ENCODE data around the gene MPHOSPH10.

MPHOSPH10 gene

DNA sequence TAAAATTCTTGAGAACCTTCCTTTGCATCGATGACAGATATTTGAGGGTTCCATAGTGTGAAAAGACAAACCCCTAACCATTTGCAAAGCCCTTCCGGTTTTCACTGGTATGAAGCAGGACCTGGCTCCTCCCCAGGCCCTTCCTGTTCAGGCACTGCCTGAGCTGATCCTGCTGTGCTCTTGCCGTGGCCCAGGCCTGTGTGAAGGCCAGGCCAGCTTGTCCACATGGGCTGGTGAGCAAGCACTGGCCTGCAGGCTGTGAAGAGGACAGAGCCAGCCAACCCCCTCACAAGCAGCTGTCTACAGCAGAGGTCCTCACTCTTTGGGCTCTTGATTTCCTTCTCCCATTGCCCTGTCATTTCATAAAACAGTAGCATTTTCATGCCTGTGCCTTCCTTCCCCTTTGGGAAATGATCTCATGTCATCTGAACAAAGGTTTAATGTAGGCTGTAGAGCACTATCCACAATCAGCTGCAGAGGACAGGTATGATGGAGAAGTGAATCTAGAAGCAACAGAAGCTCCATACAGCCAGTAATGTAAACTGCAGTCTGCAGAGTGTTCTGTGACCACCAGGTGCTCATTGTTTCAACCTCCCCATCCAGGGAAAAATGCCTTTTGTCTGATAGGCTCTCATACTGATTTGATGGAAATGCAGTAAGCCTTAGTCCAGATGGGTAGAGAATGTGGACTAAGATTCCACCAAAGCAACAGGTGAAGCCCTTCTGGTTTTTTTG, 19.8 kb downstream of the MPHOSPH10 start:
- peak; percentile 68 for DNase-seq (ENCODE audit: low read depth)
- TF ChIP-seq, protein P1, sequence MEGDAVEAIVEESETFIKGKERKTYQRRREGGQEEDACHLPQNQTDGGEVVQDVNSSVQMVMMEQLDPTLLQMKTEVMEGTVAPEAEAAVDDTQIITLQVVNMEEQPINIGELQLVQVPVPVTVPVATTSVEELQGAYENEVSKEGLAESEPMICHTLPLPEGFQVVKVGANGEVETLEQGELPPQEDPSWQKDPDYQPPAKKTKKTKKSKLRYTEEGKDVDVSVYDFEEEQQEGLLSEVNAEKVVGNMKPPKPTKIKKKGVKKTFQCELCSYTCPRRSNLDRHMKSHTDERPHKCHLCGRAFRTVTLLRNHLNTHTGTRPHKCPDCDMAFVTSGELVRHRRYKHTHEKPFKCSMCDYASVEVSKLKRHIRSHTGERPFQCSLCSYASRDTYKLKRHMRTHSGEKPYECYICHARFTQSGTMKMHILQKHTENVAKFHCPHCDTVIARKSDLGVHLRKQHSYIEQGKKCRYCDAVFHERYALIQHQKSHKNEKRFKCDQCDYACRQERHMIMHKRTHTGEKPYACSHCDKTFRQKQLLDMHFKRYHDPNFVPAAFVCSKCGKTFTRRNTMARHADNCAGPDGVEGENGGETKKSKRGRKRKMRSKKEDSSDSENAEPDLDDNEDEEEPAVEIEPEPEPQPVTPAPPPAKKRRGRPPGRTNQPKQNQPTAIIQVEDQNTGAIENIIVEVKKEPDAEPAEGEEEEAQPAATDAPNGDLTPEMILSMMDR (conservative IDR thresholded peaks at IDR 0.05; ENCODE audit: low read depth, low read length): peak; percentile 8
- no peak overlapping the region for H3K4me3 ChIP-seq (ENCODE audit: low read depth, low read length)

DNA sequence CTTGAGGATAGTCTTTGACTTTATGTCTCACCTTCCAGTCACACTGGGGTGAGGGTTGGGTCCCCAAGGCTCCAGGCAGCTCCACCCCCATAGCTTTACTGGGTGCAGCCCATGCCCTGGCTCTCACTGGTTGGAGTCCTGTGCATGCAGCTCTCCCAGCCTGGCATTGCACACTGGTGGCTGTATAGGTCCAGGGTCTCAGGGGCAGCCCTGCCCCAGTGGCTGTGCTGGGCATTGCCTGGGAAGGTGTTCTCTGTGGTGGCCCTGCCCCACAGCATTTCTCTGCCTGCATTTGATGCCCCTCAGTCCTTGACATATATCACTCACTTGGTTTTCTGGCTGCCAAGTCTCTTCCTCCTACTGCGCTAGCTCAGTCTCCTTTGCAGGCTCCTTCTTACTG, 21.2 kb downstream of the MPHOSPH10 start:
- H3K4me3 ChIP-seq (ENCODE audit: low read depth, low read length): no peak overlapping the region
- no peak for DNase-seq (ENCODE audit: low read depth)
- TF ChIP-seq, protein P1 (conservative IDR thresholded peaks at IDR 0.05; ENCODE audit: low read depth, low read length): no peak

DNA sequence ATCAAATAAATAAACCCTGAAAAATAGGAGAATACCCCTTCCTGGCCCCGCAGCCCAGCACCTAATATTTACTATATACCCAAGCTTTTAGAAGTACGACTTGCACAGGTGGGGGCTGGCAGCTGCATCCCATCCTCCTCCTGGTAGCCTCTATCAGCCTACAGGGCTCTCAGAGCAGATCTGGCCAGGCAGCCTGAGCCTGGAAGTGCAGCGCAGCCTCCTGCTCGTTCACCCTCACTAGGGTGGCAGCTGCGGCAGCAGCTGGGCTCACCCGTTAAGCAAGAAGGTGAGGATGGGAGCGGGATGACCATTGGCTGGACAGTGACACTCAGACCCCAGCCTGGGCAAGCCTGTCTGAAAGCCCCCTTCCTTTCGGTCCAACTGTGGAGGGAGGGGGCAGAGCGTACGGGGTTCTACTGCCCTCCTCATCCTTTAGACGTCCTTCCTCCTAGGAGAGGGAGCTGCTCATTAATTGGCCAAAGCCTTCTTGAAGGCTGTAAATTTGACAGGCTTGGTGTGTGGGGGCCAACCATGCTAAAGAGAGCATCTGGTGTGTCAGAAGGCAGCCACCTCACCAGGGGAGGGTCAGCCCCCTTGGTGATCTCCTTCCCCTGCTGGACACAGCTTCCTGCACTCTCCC, 23.3 kb downstream of the MPHOSPH10 start:
- no peak for DNase-seq (ENCODE audit: low read depth)
- no peak overlapping the region for H3K4me3 ChIP-seq (ENCODE audit: low read depth, low read length)
- TF ChIP-seq, protein P1 (conservative IDR thresholded peaks at IDR 0.05; ENCODE audit: low read depth, low read length): no peak

GRCh38 chr2:71154279-71154678, 23.8 kb downstream of the MPHOSPH10 start:
- no peak for DNase-seq (ENCODE audit: low read depth)
- TF ChIP-seq, protein P1 (conservative IDR thresholded peaks at IDR 0.05; ENCODE audit: low read depth, low read length): no peak
- no peak overlapping the region for H3K4me3 ChIP-seq (ENCODE audit: low read depth, low read length)

DNA sequence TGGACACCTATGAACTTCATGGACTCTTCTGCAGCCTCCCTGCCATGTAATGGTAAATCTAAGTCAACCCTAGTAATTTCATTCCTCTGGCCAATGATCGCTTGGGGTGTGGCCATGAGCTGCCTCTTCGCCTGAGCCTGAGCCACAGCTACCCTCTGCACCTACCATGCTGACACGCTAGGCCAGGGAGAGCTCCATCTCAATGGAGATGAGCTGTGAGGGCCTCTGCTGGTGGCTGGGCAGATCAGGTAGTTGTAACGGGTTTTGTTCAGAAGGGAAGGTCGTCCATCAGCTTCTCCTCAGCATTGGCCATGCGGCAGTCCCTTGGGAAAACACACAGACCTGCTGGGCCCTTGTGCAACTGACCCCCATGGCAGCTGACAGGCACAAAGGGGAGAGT, 24.4 kb downstream of the MPHOSPH10 start:
- DNase-seq (ENCODE audit: low read depth): peak; percentile 20
- TF ChIP-seq, protein P1 (conservative IDR thresholded peaks at IDR 0.05; ENCODE audit: low read depth, low read length): peak; percentile 38
- H3K4me3 ChIP-seq (ENCODE audit: low read depth, low read length): no peak overlapping the region

DNA sequence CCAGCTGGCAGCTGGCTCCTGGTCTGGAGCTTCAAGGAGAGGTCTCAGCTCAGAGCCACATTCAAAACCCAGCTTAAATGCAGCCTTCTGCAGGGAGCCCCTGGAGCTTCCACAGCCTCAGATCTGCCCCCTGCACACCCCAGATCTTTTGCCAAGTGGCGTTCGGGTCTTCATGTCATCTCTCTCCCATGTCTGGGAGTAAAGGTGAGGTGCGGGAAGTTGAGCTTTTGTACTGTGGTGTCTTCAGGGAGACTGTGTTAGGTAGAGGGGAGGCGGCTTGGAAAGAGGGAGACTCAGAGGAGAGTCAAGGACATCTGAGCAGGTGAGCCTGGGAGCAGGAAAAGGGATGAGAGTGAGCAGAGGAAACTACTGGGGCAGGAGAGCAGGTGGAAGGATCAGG, 25.4 kb downstream of the MPHOSPH10 start:
- no peak overlapping the region for H3K4me3 ChIP-seq (ENCODE audit: low read depth, low read length)
- TF ChIP-seq, protein P1 (conservative IDR thresholded peaks at IDR 0.05; ENCODE audit: low read depth, low read length): no peak
- no peak for DNase-seq (ENCODE audit: low read depth)

GRCh38 chr2:71156573-71156972, 26.1 kb downstream of the MPHOSPH10 start:
- TF ChIP-seq, protein P1 (conservative IDR thresholded peaks at IDR 0.05; ENCODE audit: low read depth, low read length): no peak
- H3K4me3 ChIP-seq (ENCODE audit: low read depth, low read length): no peak overlapping the region
- DNase-seq (ENCODE audit: low read depth): peak; percentile 50

Measured in choroid plexus epithelial cell (primary cell).